ENCODE results near the gene CHGA. TPM values are rescaled to one million over a fixed set of nuclear protein-coding genes. Genes with fewer than 3 reads are reported as not detected.

Gene CHGA
- total and polyA plus RNA-seq, 2 of the 13 experiments (the other 11 are each of a cell fraction or from before 2014, with no cell fraction given), result not detected

GRCh38 chr14:92938890-92939671, 16.1 kb downstream of the CHGA start:
- intact Hi-C loops (cut with micrococcal nuclease; ENCODE audit: unreplicated experiment), result no loop called here
- H3K4me3 ChIP-seq (replicated peaks in 1 of 3; ENCODE audit: insufficient read depth in 1 of 3, low read depth in 2 of 3, low read length in 3 of 3), result no peak overlapping the region
- ATAC-seq (no peak), DNase-seq (ENCODE audit: low spot score) (no peak), FAIRE-seq (no peak)
- no peak overlapping the region for H2AFZ ChIP-seq (ENCODE audit: low read length)
- CTCF ChIA-PET (ENCODE audit: low intra/inter-chr PET ratio, low total read pairs), result no interaction called here
- no peaks in the 10 kb centered on the region for H3K27me3 ChIP-seq (ENCODE audit: control insufficient read depth in 1 of 2, insufficient read depth in 2 of 2, low read length in 2 of 2)
- in situ Hi-C loops (cut with HindIII; ENCODE audit: extremely low pct_ligation_motif_present, low pct_unique_long_range_greater_than_20kb), result no loop called here
- peaks cover 3% of the 10 kb centered on the region in 2 experiments; a peak in 2 of 5 replicates for H3K36me3 ChIP-seq (replicated peaks in 1 of 2; ENCODE audit: control insufficient read depth in 1 of 2, insufficient read depth in 2 of 2, low read length in 2 of 2)
- no peaks in the 10 kb centered on the region for H3K4me1 ChIP-seq (ENCODE audit: insufficient read depth, low read length)
- no peak for TF ChIP-seq MAFK (conservative IDR thresholded peaks at IDR 0.05 in 1 of 2, IDR thresholded peaks at IDR 0.05 in 1 of 2; ENCODE audit: low read length in 2 of 2)
- no peak for TF ChIP-seq CEBPG (CRISPR knock-in tag; IDR thresholded peaks at IDR 0.05)
- no peak for TF ChIP-seq KMT2B (CRISPR knock-in tag; IDR thresholded peaks at IDR 0.05)
- TF ChIP-seq PAWR (CRISPR knock-in tag; IDR thresholded peaks at IDR 0.05; ENCODE audit: borderline replicate concordance), result no peak
- no peak for TF ChIP-seq NONO (IDR thresholded peaks at IDR 0.05)
- no peak for TF ChIP-seq NONO (CRISPR knock-in tag; conservative IDR thresholded peaks at IDR 0.05)
- no peaks in the 10 kb centered on the region for H4K20me1 ChIP-seq (ENCODE audit: insufficient read depth, low read length)
- POLR2A ChIA-PET, result no interaction called here
- H3K9ac ChIP-seq (ENCODE audit: insufficient read depth, low read depth, low read length), result no peak overlapping the region
- H3K27ac ChIP-seq (ENCODE audit: extremely low read length, insufficient read depth, low read length), result no peak overlapping the region
- no peaks in the 10 kb centered on the region for H3K79me2 ChIP-seq (ENCODE audit: insufficient read depth, low read length)
- no TSS peak for BruUV-seq (replicated peaks)
- 96% methylated on average over 14 of the region's 27 CpGs for WGBS (ENCODE audit: low lambda C conversion rate)
- no peaks in the 10 kb centered on the region for H3K9me3 ChIP-seq (ENCODE audit: low read length)
- no peak overlapping the region for H3K4me2 ChIP-seq (ENCODE audit: low read depth, low read length)

- WGBS (ENCODE audit: low lambda C conversion rate), result 79% methylated on average over 11 of the region's 12 CpGs
- Histone ChIP-seq H3K4me1 (ENCODE audit: insufficient read depth, low read length) (no peaks in the 10 kb centered on the region), H4K20me1 (ENCODE audit: insufficient read depth, low read length) (no peaks in the 10 kb centered on the region), H3K27ac (ENCODE audit: extremely low read length, insufficient read depth, low read length) (no peak overlapping the region), H3K27me3 (ENCODE audit: control insufficient read depth in 1 of 2, insufficient read depth in 2 of 2, low read length in 2 of 2) (no peaks in the 10 kb centered on the region), H3K36me3 (replicated peaks in 1 of 2; ENCODE audit: control insufficient read depth in 1 of 2, insufficient read depth in 2 of 2, low read length in 2 of 2) (peaks cover 3% of the 10 kb centered on the region in 2 experiments; a peak in 2 of 5 replicates), H3K9ac (ENCODE audit: insufficient read depth, low read depth, low read length) (no peak overlapping the region), H3K79me2 (ENCODE audit: insufficient read depth, low read length) (no peaks in the 10 kb centered on the region), H2AFZ (ENCODE audit: low read length) (no peak overlapping the region), H3K9me3 (ENCODE audit: low read length) (no peaks in the 10 kb centered on the region), H3K4me2 (ENCODE audit: low read depth, low read length) (no peak overlapping the region), H3K4me3 (replicated peaks in 1 of 3; ENCODE audit: insufficient read depth in 1 of 3, low read depth in 2 of 3, low read length in 3 of 3) (no peak overlapping the region)
- no TSS peak for BruUV-seq (replicated peaks)
- DNase-seq (ENCODE audit: low spot score) (no peak), ATAC-seq (no peak), FAIRE-seq (no peak)
- ChIA-PET CTCF (ENCODE audit: low intra/inter-chr PET ratio, low total read pairs) (no interaction called here), POLR2A (no interaction called here)
- intact Hi-C loops (cut with micrococcal nuclease; ENCODE audit: unreplicated experiment) (no loop called here), in situ Hi-C loops (cut with HindIII; ENCODE audit: extremely low pct_ligation_motif_present, low pct_unique_long_range_greater_than_20kb) (no loop called here)
- TF ChIP-seq YEATS4 (CRISPR knock-in tag; IDR thresholded peaks at IDR 0.05; ENCODE audit: borderline replicate concordance) (no peak), EZH2 (conservative IDR thresholded peaks at IDR 0.05; ENCODE audit: low read depth, low read length) (no peak), RXRA (CRISPR knock-in tag; IDR thresholded peaks at IDR 0.05) (no peak), KDM5A (IDR thresholded peaks at IDR 0.05; ENCODE audit: borderline replicate concordance, low read length) (no peak), NCOA5 (CRISPR knock-in tag; IDR thresholded peaks at IDR 0.05) (no peak), ATF7-NPFF (CRISPR knock-in tag; IDR thresholded peaks at IDR 0.05; ENCODE audit: low read depth) (no peak), MED13 (CRISPR knock-in tag; IDR thresholded peaks at IDR 0.05) (no peak), HNF1A (IDR thresholded peaks at IDR 0.05; ENCODE audit: low read depth) (no peak), HNF1A (CRISPR knock-in tag; IDR thresholded peaks at IDR 0.05; ENCODE audit: borderline replicate concordance) (no peak), SMARCC2 (IDR thresholded peaks at IDR 0.05) (no peak), HMG20B (CRISPR knock-in tag; conservative IDR thresholded peaks at IDR 0.05) (no peak)
Measured at GRCh38 chr14:92939699-92940098, 16.7 kb downstream of the CHGA start.
